ENCODE measurements around the gene ZNF728.
"Not testable (repeated sequence)": the region's sequence is repeated elsewhere in the genome, so short reads cannot be mapped to it uniquely, and the experiment has no call there.

Gene ZNF728

GRCh38 chr19:23002690-23003422, at the start of gene ZNF728:
Gene ZNF728, minus strand, starts transcription at chr19:23003176. Its CDS starts 146 bp downstream, at chr19:23003030.
- DNase-seq (ENCODE audit: low read depth in 2 of 2), result no peak

- no peak for DNase-seq (ENCODE audit: low read depth in 2 of 2)
Measured at GRCh38 chr19:23052349-23052748, 49.4 kb upstream of the ZNF728 start.

- no peak for DNase-seq (ENCODE audit: low read depth in 2 of 2)
Measured at GRCh38 chr19:23049256-23049655, 46.3 kb upstream of the ZNF728 start.

- no peak for DNase-seq (ENCODE audit: low read depth in 2 of 2)
Measured at GRCh38 chr19:23046743-23047142, 43.8 kb upstream of the ZNF728 start.

- no peak for DNase-seq (ENCODE audit: low read depth in 2 of 2)
Measured at GRCh38 chr19:23033721-23034120, 30.7 kb upstream of the ZNF728 start.

- no peak for DNase-seq (ENCODE audit: low read depth in 2 of 2)
Measured at GRCh38 chr19:23015660-23016059, 12.7 kb upstream of the ZNF728 start.

- not testable (repeated sequence) for DNase-seq (ENCODE audit: low read depth in 2 of 2)
Measured at GRCh38 chr19:22994957-22995356, 8.0 kb downstream of the ZNF728 start.

GRCh38 chr19:22976248-22976647, 26.7 kb downstream of the ZNF728 start:
- DNase-seq (ENCODE audit: low read depth in 2 of 2), result no peak

- not testable (repeated sequence) for DNase-seq (ENCODE audit: low read depth in 2 of 2)
Measured at GRCh38 chr19:22975546-22976136, 27.3 kb downstream of the ZNF728 start.

GRCh38 chr19:22945560-22945959, 57.4 kb downstream of the ZNF728 start:
- DNase-seq (ENCODE audit: low read depth in 2 of 2), result no peak

- DNase-seq (ENCODE audit: low read depth in 2 of 2), result no peak
Measured at GRCh38 chr19:22935151-22935550, 67.8 kb downstream of the ZNF728 start.

- not testable (repeated sequence) for DNase-seq (ENCODE audit: low read depth in 2 of 2)
Measured at GRCh38 chr19:22927576-22927975, 75.4 kb downstream of the ZNF728 start.

GRCh38 chr19:22925181-22925580, 77.8 kb downstream of the ZNF728 start:
- not testable (repeated sequence) for DNase-seq (ENCODE audit: low read depth in 2 of 2)
